ENCODE measurements around the gene FGF4.

FGF4 gene

DNA sequence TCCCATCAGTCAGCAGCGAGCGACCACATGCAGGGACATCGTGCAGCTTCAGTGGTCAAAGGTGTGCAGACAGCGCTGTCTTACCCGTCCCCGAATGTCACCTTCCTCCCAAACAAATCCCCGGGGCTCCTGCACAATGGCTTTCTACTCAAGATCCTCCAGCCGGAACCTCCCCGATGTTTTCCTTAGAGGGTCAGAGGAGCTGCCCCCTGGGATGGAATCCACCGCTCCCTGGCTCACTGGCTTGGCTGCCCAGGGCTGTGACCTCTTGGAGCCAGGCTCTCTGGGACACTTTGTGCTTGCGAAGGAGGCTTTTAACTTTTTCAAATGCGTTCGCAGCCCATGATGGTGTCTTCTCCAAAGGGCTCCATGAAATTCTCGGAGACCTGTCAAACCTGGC lies 54.0 kb downstream of the FGF4 start:
- H3K36me3 ChIP-seq (ENCODE audit: control insufficient read depth, insufficient read depth, low read length) = no peaks in the 10 kb centered on the region
- H3K4me3 ChIP-seq (ENCODE audit: low read depth, low read length) = no peak overlapping the region
- peaks cover 24% of the 10 kb centered on the region for H3K27me3 ChIP-seq (ENCODE audit: control insufficient read depth, insufficient read depth, low read length)
- peaks cover 2% of the 10 kb centered on the region for H3K4me1 ChIP-seq (ENCODE audit: control insufficient read depth, insufficient read depth, low read length)
- no peak overlapping the region for H3K27ac ChIP-seq (ENCODE audit: low read depth, low read length)
- no peak overlapping the region for H3K9ac ChIP-seq (ENCODE audit: low read depth, low read length)
- no peaks in the 10 kb centered on the region for H3K9me3 ChIP-seq (ENCODE audit: control insufficient read depth, insufficient read depth, low read length)
